ENCODE results near the gene PIGU. TPM values are rescaled to one million over a fixed set of nuclear protein-coding genes. Genes with fewer than 3 reads are reported as not detected.

The PIGU gene
- total and polyA plus RNA-seq, 4 donors: 21.7 to 38.1 (median 29.6) TPM

DNA sequence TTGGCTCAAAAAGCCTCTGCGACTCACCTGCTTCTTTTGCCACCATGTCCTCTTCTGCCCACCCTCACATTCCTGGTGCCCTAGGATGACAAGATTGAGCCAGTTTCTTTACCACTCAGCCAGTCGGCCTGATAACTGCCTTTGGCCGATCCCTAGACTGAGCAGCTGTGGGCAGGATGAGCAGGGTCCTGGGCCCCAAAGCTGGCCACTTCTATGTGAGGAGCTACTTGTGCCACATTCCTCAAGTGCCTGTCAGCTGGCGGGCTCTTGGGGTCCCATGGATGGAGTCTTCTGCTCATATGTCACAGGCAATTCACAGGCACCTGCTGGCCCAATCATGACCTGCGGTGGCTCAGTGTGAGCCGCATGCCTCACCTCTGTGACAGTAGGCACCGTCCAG lies 144.1 kb downstream of the PIGU start:
- H3K27ac ChIP-seq (ENCODE audit: low read depth, low read length): peak overlapping the region; percentile 49
- DNase-seq (ENCODE audit: low read depth in 4 of 6, low spot score in 6 of 6): no peak
- H3K27me3 ChIP-seq (ENCODE audit: control insufficient read depth, insufficient read depth, low read length): no peaks in the 10 kb centered on the region
- peaks cover 20% of the 10 kb centered on the region for H3K4me1 ChIP-seq (ENCODE audit: control insufficient read depth, insufficient read depth, low read length)
- no peaks in the 10 kb centered on the region for H3K9me3 ChIP-seq (ENCODE audit: control insufficient read depth, insufficient read depth, low read length)
- H3K36me3 ChIP-seq (ENCODE audit: control insufficient read depth, insufficient read depth, low read length): peaks cover 87% of the 10 kb centered on the region
- WGBS (ENCODE audit: insufficient coverage): 96% methylated on average over 7 of the region's 7 CpGs
- no peak overlapping the region for H3K4me3 ChIP-seq (ENCODE audit: low read depth, low read length)

- no peaks in the 10 kb centered on the region for H3K9me3 ChIP-seq (ENCODE audit: control insufficient read depth, insufficient read depth, low read length)
- H3K4me3 ChIP-seq (ENCODE audit: low read depth, low read length): no peak overlapping the region
- peaks cover 86% of the 10 kb centered on the region for H3K36me3 ChIP-seq (ENCODE audit: control insufficient read depth, insufficient read depth, low read length)
- no peak for DNase-seq (ENCODE audit: low read depth in 4 of 6, low spot score in 6 of 6)
- no peaks in the 10 kb centered on the region for H3K27me3 ChIP-seq (ENCODE audit: control insufficient read depth, insufficient read depth, low read length)
- 74% methylated on average over 8 of the region's 8 CpGs for WGBS (ENCODE audit: insufficient coverage)
- H3K27ac ChIP-seq (ENCODE audit: low read depth, low read length): peak overlapping the region; percentile 57
- peaks cover 20% of the 10 kb centered on the region for H3K4me1 ChIP-seq (ENCODE audit: control insufficient read depth, insufficient read depth, low read length)
These were observed 144.6 kb downstream of the PIGU start for GRCh38 chr20:34532320-34532719.

DNA sequence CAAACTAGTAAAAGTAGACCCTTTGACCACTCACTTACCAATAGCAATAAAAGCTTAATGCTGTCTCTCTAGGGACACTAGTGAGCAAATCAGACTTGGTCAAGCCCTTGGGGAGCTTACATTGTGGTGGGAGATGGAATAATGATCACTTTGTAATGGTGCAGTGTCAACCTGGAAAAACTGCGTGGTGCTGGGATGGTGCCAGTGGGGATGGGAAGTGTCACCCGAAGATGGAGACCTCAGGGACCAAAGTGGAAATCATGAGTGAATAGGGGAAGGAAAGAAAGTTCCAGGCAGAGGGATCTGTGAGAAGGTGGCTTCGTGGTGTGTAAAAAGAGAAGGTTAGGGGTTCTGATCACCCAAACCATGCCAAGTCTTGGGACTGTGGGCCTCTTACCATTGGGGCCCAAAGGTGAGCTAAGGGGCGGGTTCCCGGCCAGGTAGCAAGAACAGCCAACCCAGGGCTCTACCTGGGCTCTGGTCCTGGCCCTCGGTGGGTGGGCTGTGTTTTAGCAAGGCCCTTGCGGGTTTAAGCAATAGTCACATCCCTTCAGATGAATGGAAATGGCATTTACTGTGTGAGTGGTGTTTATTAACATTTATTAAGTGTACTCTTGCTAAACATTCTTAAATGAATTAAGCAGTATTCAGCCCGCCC lies 145.2 kb downstream of the PIGU start:
- no peak overlapping the region for H3K4me3 ChIP-seq (ENCODE audit: low read depth, low read length)
- WGBS (ENCODE audit: insufficient coverage): 89% methylated on average over 6 of the region's 8 CpGs
- H3K9me3 ChIP-seq (ENCODE audit: control insufficient read depth, insufficient read depth, low read length): no peaks in the 10 kb centered on the region
- H3K4me1 ChIP-seq (ENCODE audit: control insufficient read depth, insufficient read depth, low read length): peaks cover 20% of the 10 kb centered on the region
- H3K27me3 ChIP-seq (ENCODE audit: control insufficient read depth, insufficient read depth, low read length): no peaks in the 10 kb centered on the region
- H3K36me3 ChIP-seq (ENCODE audit: control insufficient read depth, insufficient read depth, low read length): peaks cover 86% of the 10 kb centered on the region
- DNase-seq (ENCODE audit: low read depth in 4 of 6, low spot score in 6 of 6): no peak
- peak overlapping the region; percentile 57 for H3K27ac ChIP-seq (ENCODE audit: low read depth, low read length)

DNA sequence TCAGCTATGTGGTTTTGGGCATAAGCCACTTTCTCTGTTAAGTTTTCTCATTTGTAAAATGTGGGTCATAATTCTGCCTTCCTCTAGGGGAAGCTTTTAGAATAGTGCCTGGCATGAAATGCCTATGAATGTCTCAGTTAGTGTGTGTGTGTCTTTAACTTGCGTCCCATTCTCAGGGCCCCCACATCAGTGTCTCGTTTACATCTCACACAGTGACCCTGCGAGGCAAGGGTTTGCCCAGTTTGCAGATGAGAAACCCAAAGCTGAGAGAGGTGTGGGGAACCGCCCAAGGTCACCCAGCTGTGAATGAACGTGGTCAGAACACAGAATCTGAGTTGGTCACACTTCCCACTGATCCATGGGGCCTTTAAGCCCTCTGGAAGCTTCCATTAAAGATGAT lies 146.6 kb downstream of the PIGU start:
- Histone ChIP-seq H3K9me3 (ENCODE audit: control insufficient read depth, insufficient read depth, low read length) (no peaks in the 10 kb centered on the region), H3K4me3 (ENCODE audit: low read depth, low read length) (no peak overlapping the region), H3K27me3 (ENCODE audit: control insufficient read depth, insufficient read depth, low read length) (no peaks in the 10 kb centered on the region), H3K4me1 (ENCODE audit: control insufficient read depth, insufficient read depth, low read length) (peaks cover 30% of the 10 kb centered on the region), H3K36me3 (ENCODE audit: control insufficient read depth, insufficient read depth, low read length) (peaks cover 86% of the 10 kb centered on the region), H3K27ac (ENCODE audit: low read depth, low read length) (no peak overlapping the region)
- DNase-seq (ENCODE audit: low read depth in 4 of 6, low spot score in 6 of 6): no peak
- WGBS (ENCODE audit: insufficient coverage): 89% methylated on average over 3 of the region's 5 CpGs

DNA sequence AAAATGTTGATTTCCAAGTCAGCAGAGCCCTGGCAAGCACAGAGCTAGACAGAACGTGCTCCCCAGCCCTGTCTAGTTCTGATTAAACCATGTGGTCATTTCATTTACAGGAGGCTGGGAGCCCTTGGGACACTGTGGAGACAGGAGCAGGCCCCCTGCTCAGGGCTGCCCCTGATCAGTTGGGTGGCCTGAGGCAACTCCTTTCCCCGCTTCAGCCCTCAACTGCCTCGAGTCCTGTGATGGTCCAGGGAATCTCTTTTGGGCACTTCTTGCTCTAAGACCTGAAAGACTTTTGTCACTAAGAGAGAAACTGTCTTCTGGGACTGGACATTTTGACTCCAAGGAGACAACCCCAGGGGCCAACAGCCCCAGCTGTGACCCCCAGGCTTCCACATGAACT lies 147.2 kb downstream of the PIGU start:
- no peak overlapping the region for H3K4me3 ChIP-seq (ENCODE audit: low read depth, low read length)
- H3K36me3 ChIP-seq (ENCODE audit: control insufficient read depth, insufficient read depth, low read length): peaks cover 81% of the 10 kb centered on the region
- DNase-seq (ENCODE audit: low read depth in 4 of 6, low spot score in 6 of 6): no peak
- H3K27me3 ChIP-seq (ENCODE audit: control insufficient read depth, insufficient read depth, low read length): no peaks in the 10 kb centered on the region
- H3K27ac ChIP-seq (ENCODE audit: low read depth, low read length): no peak overlapping the region
- 90% methylated on average over 3 of the region's 3 CpGs for WGBS (ENCODE audit: insufficient coverage)
- no peaks in the 10 kb centered on the region for H3K9me3 ChIP-seq (ENCODE audit: control insufficient read depth, insufficient read depth, low read length)
- peaks cover 36% of the 10 kb centered on the region for H3K4me1 ChIP-seq (ENCODE audit: control insufficient read depth, insufficient read depth, low read length)

DNA sequence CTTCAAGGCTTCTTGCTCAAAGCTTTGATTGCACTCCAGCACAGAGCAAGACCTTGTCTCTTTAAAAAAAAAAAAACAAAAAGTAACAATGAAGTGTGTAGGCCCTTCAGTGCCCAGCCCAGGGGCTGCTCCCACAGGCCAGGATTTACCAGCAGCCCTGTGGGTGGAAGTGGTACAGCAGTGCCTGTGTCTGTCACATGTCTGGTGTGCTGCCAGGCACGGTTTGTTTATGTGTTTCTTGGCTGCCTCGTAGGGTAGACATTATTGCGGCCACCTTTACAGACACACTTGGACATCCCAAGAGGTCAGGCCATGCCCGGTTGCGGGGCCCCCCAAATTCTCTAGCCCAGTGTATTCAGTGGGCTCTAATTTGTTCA lies 148.0 kb downstream of the PIGU start:
- WGBS (ENCODE audit: insufficient coverage): 100% methylated on average over 2 of the region's 5 CpGs
- peaks cover 39% of the 10 kb centered on the region for H3K4me1 ChIP-seq (ENCODE audit: control insufficient read depth, insufficient read depth, low read length)

GRCh38 chr20:34527016-34527415 lies 149.9 kb downstream of the PIGU start:
- DNase-seq (ENCODE audit: low read depth in 4 of 6, low spot score in 6 of 6): no peak
- no peaks in the 10 kb centered on the region for H3K27me3 ChIP-seq (ENCODE audit: control insufficient read depth, insufficient read depth, low read length)
- no peaks in the 10 kb centered on the region for H3K9me3 ChIP-seq (ENCODE audit: control insufficient read depth, insufficient read depth, low read length)
- peaks cover 45% of the 10 kb centered on the region for H3K4me1 ChIP-seq (ENCODE audit: control insufficient read depth, insufficient read depth, low read length)
- peaks cover 61% of the 10 kb centered on the region for H3K36me3 ChIP-seq (ENCODE audit: control insufficient read depth, insufficient read depth, low read length)
- WGBS (ENCODE audit: insufficient coverage): 99% methylated on average over 9 of the region's 10 CpGs
- H3K4me3 ChIP-seq (ENCODE audit: low read depth, low read length): no peak overlapping the region
- H3K27ac ChIP-seq (ENCODE audit: low read depth, low read length): no peak overlapping the region

More for the DNA sequence above, 148.0 kb downstream of the PIGU start:
- Histone ChIP-seq H3K9me3 (ENCODE audit: control insufficient read depth, insufficient read depth, low read length) (no peaks in the 10 kb centered on the region), H3K4me3 (ENCODE audit: low read depth, low read length) (no peak overlapping the region), H3K27ac (ENCODE audit: low read depth, low read length) (no peak overlapping the region), H3K27me3 (ENCODE audit: control insufficient read depth, insufficient read depth, low read length) (no peaks in the 10 kb centered on the region), H3K36me3 (ENCODE audit: control insufficient read depth, insufficient read depth, low read length) (peaks cover 72% of the 10 kb centered on the region)
- DNase-seq (ENCODE audit: low read depth in 4 of 6, low spot score in 6 of 6): no peak

- H3K27me3 ChIP-seq (ENCODE audit: control insufficient read depth, insufficient read depth, low read length): no peaks in the 10 kb centered on the region
- H3K4me1 ChIP-seq (ENCODE audit: control insufficient read depth, insufficient read depth, low read length): peaks cover 41% of the 10 kb centered on the region
- no peaks in the 10 kb centered on the region for H3K9me3 ChIP-seq (ENCODE audit: control insufficient read depth, insufficient read depth, low read length)
- 100% methylated on average over 1 of the region's 5 CpGs for WGBS (ENCODE audit: insufficient coverage)
- peak overlapping the region; percentile 91 for H3K27ac ChIP-seq (ENCODE audit: low read depth, low read length)
- DNase-seq (ENCODE audit: low read depth in 4 of 6, low spot score in 6 of 6): no peak
- peaks cover 61% of the 10 kb centered on the region for H3K36me3 ChIP-seq (ENCODE audit: control insufficient read depth, insufficient read depth, low read length)
- H3K4me3 ChIP-seq (ENCODE audit: low read depth, low read length): no peak overlapping the region
These were observed 150.4 kb downstream of the PIGU start for GRCh38 chr20:34526466-34526865.

- Histone ChIP-seq H3K9me3 (ENCODE audit: control insufficient read depth, insufficient read depth, low read length) (no peaks in the 10 kb centered on the region), H3K27ac (ENCODE audit: low read depth, low read length) (peak overlapping the region; percentile 91), H3K4me3 (ENCODE audit: low read depth, low read length) (no peak overlapping the region), H3K4me1 (ENCODE audit: control insufficient read depth, insufficient read depth, low read length) (peaks cover 41% of the 10 kb centered on the region), H3K27me3 (ENCODE audit: control insufficient read depth, insufficient read depth, low read length) (no peaks in the 10 kb centered on the region), H3K36me3 (ENCODE audit: control insufficient read depth, insufficient read depth, low read length) (peaks cover 59% of the 10 kb centered on the region)
- DNase-seq (ENCODE audit: low read depth in 4 of 6, low spot score in 6 of 6): peak in 1 of 6 donors; percentile 6
- WGBS (ENCODE audit: insufficient coverage): 57% methylated on average over 11 of the region's 14 CpGs
These were observed 151.0 kb downstream of the PIGU start for GRCh38 chr20:34525709-34526416.

GRCh38 chr20:34525342-34525708 lies 151.6 kb downstream of the PIGU start:
- Histone ChIP-seq H3K36me3 (ENCODE audit: control insufficient read depth, insufficient read depth, low read length) (peaks cover 57% of the 10 kb centered on the region), H3K9me3 (ENCODE audit: control insufficient read depth, insufficient read depth, low read length) (no peaks in the 10 kb centered on the region), H3K4me1 (ENCODE audit: control insufficient read depth, insufficient read depth, low read length) (peaks cover 41% of the 10 kb centered on the region), H3K4me3 (ENCODE audit: low read depth, low read length) (no peak overlapping the region), H3K27me3 (ENCODE audit: control insufficient read depth, insufficient read depth, low read length) (no peaks in the 10 kb centered on the region), H3K27ac (ENCODE audit: low read depth, low read length) (peak overlapping the region; percentile 91)
- DNase-seq (ENCODE audit: low read depth in 4 of 6, low spot score in 6 of 6): no peak
- 85% methylated on average over 6 of the region's 7 CpGs for WGBS (ENCODE audit: insufficient coverage)

Data from spinal cord (tissue), 10 donors.